ENCODE measurements around the gene SLC4A5.

SLC4A5 gene

DNA sequence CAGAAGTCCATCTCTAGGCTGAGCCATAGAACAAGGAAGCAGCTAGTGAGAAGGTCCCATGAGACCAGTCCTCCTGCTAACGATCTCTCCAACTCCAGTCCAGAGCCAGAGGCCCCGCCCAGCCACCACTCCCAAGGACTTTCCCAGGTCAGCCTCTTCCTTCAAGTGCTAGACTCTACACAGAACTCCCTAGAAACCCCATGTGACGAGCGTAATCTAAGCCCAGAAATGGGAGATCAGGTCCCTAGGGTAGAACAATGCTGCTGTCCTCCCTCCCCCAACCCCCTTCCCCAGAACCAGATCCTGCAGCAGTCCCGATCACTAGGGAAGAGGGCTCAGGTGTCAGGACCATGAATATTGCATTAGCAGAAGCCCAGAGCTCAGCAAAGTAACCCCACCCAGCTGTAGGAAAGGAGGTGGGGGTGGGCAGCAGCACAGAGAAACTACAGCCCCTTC is 30.0 kb upstream of the SLC4A5 start:
- ChIA-PET POLR2A (no interaction called here), CTCF (no interaction called here)
- peak; percentile 34 for DNase-seq (ENCODE audit: extremely low spot score)
- TF ChIP-seq L3MBTL2 (conservative IDR thresholded peaks at IDR 0.05): no peak
- no peak for TF ChIP-seq ARNT (IDR thresholded peaks at IDR 0.05)
- TF ChIP-seq CTBP1 (IDR thresholded peaks at IDR 0.05; ENCODE audit: borderline replicate concordance): no peak
- TF ChIP-seq FOXM1 (IDR thresholded peaks at IDR 0.05; ENCODE audit: borderline replicate concordance): no peak
- no peak for TF ChIP-seq ZNF384 (IDR thresholded peaks at IDR 0.05)

GRCh38 chr2:74372674-74373073 is 29.5 kb upstream of the SLC4A5 start:
- no peak for DNase-seq (ENCODE audit: extremely low spot score)
- POLR2A ChIA-PET: no interaction called here
- CTCF ChIA-PET: interaction anchor here (0.7 kb wide), 1 partner anchor 9 kb away, joined by 3 read pairs; no protein-coding TSS in a partner anchor
- TF ChIP-seq FOXA1 (IDR thresholded peaks at IDR 0.05) (no peak), CTBP1 (IDR thresholded peaks at IDR 0.05; ENCODE audit: borderline replicate concordance) (no peak), FOXK2 (IDR thresholded peaks at IDR 0.05) (no peak), SP1 (IDR thresholded peaks at IDR 0.05) (no peak), LEF1 (IDR thresholded peaks at IDR 0.05; ENCODE audit: borderline replicate concordance) (no peak), ZNF384 (IDR thresholded peaks at IDR 0.05) (no peak), BHLHE40 (IDR thresholded peaks at IDR 0.05; ENCODE audit: borderline replicate concordance) (no peak), L3MBTL2 (conservative IDR thresholded peaks at IDR 0.05) (no peak), FOXM1 (IDR thresholded peaks at IDR 0.05; ENCODE audit: borderline replicate concordance) (no peak), HDGF (IDR thresholded peaks at IDR 0.05; ENCODE audit: borderline replicate concordance) (no peak), ELF4 (IDR thresholded peaks at IDR 0.05) (no peak), TARDBP (IDR thresholded peaks at IDR 0.05) (no peak)
- TF ChIP-seq, protein P1, sequence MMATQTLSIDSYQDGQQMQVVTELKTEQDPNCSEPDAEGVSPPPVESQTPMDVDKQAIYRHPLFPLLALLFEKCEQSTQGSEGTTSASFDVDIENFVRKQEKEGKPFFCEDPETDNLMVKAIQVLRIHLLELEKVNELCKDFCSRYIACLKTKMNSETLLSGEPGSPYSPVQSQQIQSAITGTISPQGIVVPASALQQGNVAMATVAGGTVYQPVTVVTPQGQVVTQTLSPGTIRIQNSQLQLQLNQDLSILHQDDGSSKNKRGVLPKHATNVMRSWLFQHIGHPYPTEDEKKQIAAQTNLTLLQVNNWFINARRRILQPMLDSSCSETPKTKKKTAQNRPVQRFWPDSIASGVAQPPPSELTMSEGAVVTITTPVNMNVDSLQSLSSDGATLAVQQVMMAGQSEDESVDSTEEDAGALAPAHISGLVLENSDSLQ (IDR thresholded peaks at IDR 0.05): no peak

- no peak for TF ChIP-seq BHLHE40 (IDR thresholded peaks at IDR 0.05; ENCODE audit: borderline replicate concordance)
- TF ChIP-seq SUZ12 (IDR thresholded peaks at IDR 0.05): no peak
- TF ChIP-seq FOXM1 (IDR thresholded peaks at IDR 0.05; ENCODE audit: borderline replicate concordance): no peak
- no peak for TF ChIP-seq CTBP1 (IDR thresholded peaks at IDR 0.05; ENCODE audit: borderline replicate concordance)
- TF ChIP-seq NFRKB (IDR thresholded peaks at IDR 0.05): no peak
- no peak for TF ChIP-seq TARDBP (IDR thresholded peaks at IDR 0.05)
- no peak for TF ChIP-seq LEF1 (IDR thresholded peaks at IDR 0.05; ENCODE audit: borderline replicate concordance)
- TF ChIP-seq ELF4 (IDR thresholded peaks at IDR 0.05): no peak
- TF ChIP-seq HDGF (IDR thresholded peaks at IDR 0.05; ENCODE audit: borderline replicate concordance): no peak
- TF ChIP-seq ARNT (IDR thresholded peaks at IDR 0.05): no peak
- TF ChIP-seq SP1 (IDR thresholded peaks at IDR 0.05): no peak
- TF ChIP-seq FOXA1 (IDR thresholded peaks at IDR 0.05): no peak
- no peak for TF ChIP-seq ZNF384 (IDR thresholded peaks at IDR 0.05)
- TF ChIP-seq FOXK2 (IDR thresholded peaks at IDR 0.05): no peak
- DNase-seq (ENCODE audit: extremely low spot score): no peak
- POLR2A ChIA-PET: interaction anchor here (0.7 kb wide), 1 partner anchor 20 kb away, joined by 3 read pairs; no protein-coding TSS in a partner anchor
- CTCF ChIA-PET: no interaction called here
Observed at GRCh38 chr2:74371421-74371820, 28.2 kb upstream of the SLC4A5 start.

DNA sequence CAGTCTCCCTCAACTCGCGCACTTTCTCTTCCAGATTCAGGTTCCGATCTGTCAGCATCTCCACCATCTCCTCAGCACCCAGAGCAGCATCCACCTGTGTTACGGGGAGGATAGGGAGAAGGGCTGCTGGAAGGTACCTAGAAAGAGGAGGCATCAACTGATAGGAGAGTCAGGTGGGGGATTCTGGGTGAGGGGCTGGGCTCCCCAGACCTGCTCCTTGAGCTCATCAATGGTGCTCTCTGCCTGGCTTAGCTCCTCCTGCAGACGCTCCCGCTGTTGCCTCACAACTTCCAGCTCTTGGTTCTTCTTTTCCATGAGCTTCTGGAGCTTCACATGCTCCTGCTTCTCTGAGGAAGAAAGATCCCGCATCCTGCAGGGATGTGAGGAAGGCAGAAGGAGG is 26.8 kb upstream of the SLC4A5 start:
- no peak for TF ChIP-seq L3MBTL2 (conservative IDR thresholded peaks at IDR 0.05)
- TF ChIP-seq NFRKB (IDR thresholded peaks at IDR 0.05): no peak
- no peak for TF ChIP-seq ZNF384 (IDR thresholded peaks at IDR 0.05)
- TF ChIP-seq HDGF (IDR thresholded peaks at IDR 0.05; ENCODE audit: borderline replicate concordance): no peak
- TF ChIP-seq CTBP1 (IDR thresholded peaks at IDR 0.05; ENCODE audit: borderline replicate concordance): no peak
- TF ChIP-seq ELF4 (IDR thresholded peaks at IDR 0.05): no peak
- no peak for DNase-seq (ENCODE audit: extremely low spot score)
- POLR2A ChIA-PET: interaction anchor here (2.0 kb wide), 1 partner anchor 21 kb away, joined by 9 read pairs; no protein-coding TSS in a partner anchor
- CTCF ChIA-PET: no interaction called here

GRCh38 chr2:74368499-74368898 is 25.3 kb upstream of the SLC4A5 start:
- ChIA-PET POLR2A (interaction anchor here (2.0 kb wide), 1 partner anchor 23 kb away, joined by 9 read pairs; no protein-coding TSS in a partner anchor), CTCF (no interaction called here)
- DNase-seq (ENCODE audit: extremely low spot score): no peak
- TF ChIP-seq, protein P1 (IDR thresholded peaks at IDR 0.05): no peak
- TF ChIP-seq ELF4 (IDR thresholded peaks at IDR 0.05) (no peak), TARDBP (IDR thresholded peaks at IDR 0.05) (no peak), HDGF (IDR thresholded peaks at IDR 0.05; ENCODE audit: borderline replicate concordance) (no peak), CTBP1 (IDR thresholded peaks at IDR 0.05; ENCODE audit: borderline replicate concordance) (no peak), ZNF384 (IDR thresholded peaks at IDR 0.05) (no peak), FOXM1 (IDR thresholded peaks at IDR 0.05; ENCODE audit: borderline replicate concordance) (no peak), FOXK2 (IDR thresholded peaks at IDR 0.05) (no peak)

GRCh38 chr2:74367789-74368188 is 24.6 kb upstream of the SLC4A5 start:
- CTCF ChIA-PET: no interaction called here
- POLR2A ChIA-PET: no interaction called here
- no peak for DNase-seq (ENCODE audit: extremely low spot score)

More at GRCh38 chr2:74367789-74368188, 24.6 kb upstream of the SLC4A5 start:
- no peak for TF ChIP-seq SUZ12 (IDR thresholded peaks at IDR 0.05)
- TF ChIP-seq SP1 (IDR thresholded peaks at IDR 0.05): no peak
- TF ChIP-seq L3MBTL2 (conservative IDR thresholded peaks at IDR 0.05): no peak
- TF ChIP-seq ZNF384 (IDR thresholded peaks at IDR 0.05): no peak
- TF ChIP-seq, protein P1 (IDR thresholded peaks at IDR 0.05): no peak
- no peak for TF ChIP-seq CTBP1 (IDR thresholded peaks at IDR 0.05; ENCODE audit: borderline replicate concordance)
- TF ChIP-seq FOXK2 (IDR thresholded peaks at IDR 0.05): no peak
- no peak for TF ChIP-seq LEF1 (IDR thresholded peaks at IDR 0.05; ENCODE audit: borderline replicate concordance)
- TF ChIP-seq TARDBP (IDR thresholded peaks at IDR 0.05): no peak
- TF ChIP-seq HDGF (IDR thresholded peaks at IDR 0.05; ENCODE audit: borderline replicate concordance): no peak
- no peak for TF ChIP-seq NFRKB (IDR thresholded peaks at IDR 0.05)
- no peak for TF ChIP-seq ELF4 (IDR thresholded peaks at IDR 0.05)
- TF ChIP-seq BHLHE40 (IDR thresholded peaks at IDR 0.05; ENCODE audit: borderline replicate concordance): no peak
- TF ChIP-seq ARNT (IDR thresholded peaks at IDR 0.05): no peak
- no peak for TF ChIP-seq FOXM1 (IDR thresholded peaks at IDR 0.05; ENCODE audit: borderline replicate concordance)
